ENCODE measurements around the gene AURKB. TPM values are rescaled to one million over a fixed set of nuclear protein-coding genes. Genes with fewer than 3 reads are reported as not detected.

The AURKB gene
- total and polyA plus RNA-seq, 2 of the 13 experiments (the other 11 are each of a cell fraction or from before 2014, with no cell fraction given) = 29.5 to 75.3 TPM

- TF ChIP-seq ZNF318 (CRISPR knock-in tag; IDR thresholded peaks at IDR 0.05) = no peak
- no peak for TF ChIP-seq SOX13 (IDR thresholded peaks at IDR 0.05)
- TF ChIP-seq SOX13 (CRISPR knock-in tag; conservative IDR thresholded peaks at IDR 0.05 in 1 of 2, IDR thresholded peaks at IDR 0.05 in 1 of 2) = 0 out of 4 replicates have a peak, but pooled peaks of 1 of the 2 experiments have one; percentile 30
- peak; percentile 15; the same call in 1 of the 2 replicates for TF ChIP-seq ZNF501 (CRISPR knock-in tag; IDR thresholded peaks at IDR 0.05)
- no peak for TF ChIP-seq FUBP1 (CRISPR knock-in tag; IDR thresholded peaks at IDR 0.05; ENCODE audit: borderline replicate concordance)
- no peak for TF ChIP-seq ZNF225 (CRISPR knock-in tag; IDR thresholded peaks at IDR 0.05)
- no peak for TF ChIP-seq CCDC6 (CRISPR knock-in tag; IDR thresholded peaks at IDR 0.05)
- TF ChIP-seq ETV5 (CRISPR knock-in tag; IDR thresholded peaks at IDR 0.05; ENCODE audit: borderline replicate concordance) = no peak
- no peak for TF ChIP-seq GTF3A (CRISPR knock-in tag; conservative IDR thresholded peaks at IDR 0.05)
- no peak for TF ChIP-seq ZNF335 (CRISPR knock-in tag; IDR thresholded peaks at IDR 0.05)
- TF ChIP-seq SUZ12 (IDR thresholded peaks at IDR 0.05; ENCODE audit: low read depth, low read length) = no peak
- no peak for TF ChIP-seq PTBP1 (IDR thresholded peaks at IDR 0.05; ENCODE audit: low read depth, low read length, poor library complexity, severe bottlenecking)
- no peak for TF ChIP-seq HNRNPH1 (optimal IDR thresholded peaks at IDR 0.05; ENCODE audit: low read depth, low read length)
- TF ChIP-seq PHF20 (CRISPR knock-in tag; IDR thresholded peaks at IDR 0.05) = peak; percentile 17; the same call in 1 of the 2 replicates
- TF ChIP-seq ZNF18 (CRISPR knock-in tag; IDR thresholded peaks at IDR 0.05; ENCODE audit: insufficient replicate concordance) = no peak
- TF ChIP-seq IRF2 (CRISPR knock-in tag; IDR thresholded peaks at IDR 0.05) = peak; percentile 8; the same call in 1 of the 2 replicates
Observed at GRCh38 chr17:8189711-8190477, 20.5 kb downstream of the AURKB start, which contains the start of gene BORCS6 (continued).

Data from HepG2 (cell line).